HepG2 (cell line): ENCODE measurements around the gene HRH3. TPM values are rescaled to one million over a fixed set of nuclear protein-coding genes. Genes with fewer than 3 reads are reported as not detected.

Experiments used
- CEBPG ChIP-seq: IDR thresholded peaks from 2 replicates; pipeline ENCODE4 v1.6.1; 2016
- FOXJ3 ChIP-seq: sonication (generic); formaldehyde crosslinking; IDR thresholded peaks from 2 replicates; pipeline ENCODE4 v1.4.0; 2020; ENCODE audit warnings: missing genetic modification reagents, mild to moderate bottlenecking, borderline replicate concordance
- FOXM1 ChIP-seq: sonication (generic); formaldehyde crosslinking; IDR thresholded peaks from 2 replicates; pipeline ENCODE4 v1.5.0; 2020; ENCODE audit warnings: missing genetic modification reagents
- HDAC6 ChIP-seq: fragments of 200-600 bp; sonication (generic); IDR thresholded peaks from 2 replicates; pipeline ENCODE4 v1.7.0; 2017; ENCODE audit warnings: mild to moderate bottlenecking, antibody characterized with exemption, low read length, low read depth
- IRX3 ChIP-seq: sonication (generic); formaldehyde crosslinking; IDR thresholded peaks from 2 replicates; pipeline ENCODE4 v1.8.1; 2023; ENCODE audit warnings: mild to moderate bottlenecking, low read depth, missing genetic modification reagents, borderline replicate concordance
- KAT2B ChIP-seq: fragments of 150-350 bp; IDR thresholded peaks from 2 replicates; pipeline ENCODE4 v1.6.1; 2014; ENCODE audit warnings: low read depth, low read length, borderline replicate concordance
- KAT8 ChIP-seq: IDR thresholded peaks from 2 replicates; pipeline ENCODE4 v1.6.1; 2016; ENCODE audit warnings: missing genetic modification reagents, missing compliant biosample characterization
- MAFF ChIP-seq: IDR thresholded peaks from 2 replicates; pipeline ENCODE4 v1.6.1; 2011; ENCODE audit warnings: low read depth, low read length, improper control_type of control experiment
- MED8 ChIP-seq: sonication (generic); formaldehyde crosslinking; IDR thresholded peaks from 2 replicates; pipeline ENCODE4 v1.8.1; 2023; ENCODE audit warnings: mild to moderate bottlenecking, missing genetic modification reagents; ENCODE audit not compliant: insufficient replicate concordance
- MIER2 ChIP-seq: IDR thresholded peaks from 2 replicates; pipeline ENCODE4 v1.6.1; 2016; ENCODE audit warnings: missing biosample characterization, missing genetic modification reagents
- NCOA1 ChIP-seq: sonication (generic); formaldehyde crosslinking; IDR thresholded peaks from 2 replicates; pipeline ENCODE4 v1.9.0; 2021; ENCODE audit warnings: missing genetic modification reagents
- PAX8 ChIP-seq: sonication (generic); formaldehyde crosslinking; IDR thresholded peaks from 2 replicates; pipeline ENCODE4 v1.8.0; 2022; ENCODE audit warnings: mild to moderate bottlenecking, missing genetic modification reagents, borderline replicate concordance
- RFX3 ChIP-seq: IDR thresholded peaks from 2 replicates; pipeline ENCODE4 v1.6.1; 2016; ENCODE audit warnings: missing biosample characterization, missing genetic modification reagents
- ZNF12 ChIP-seq: sonication (generic); formaldehyde crosslinking; IDR thresholded peaks from 2 replicates; pipeline ENCODE4 v1.5.0; 2020; ENCODE audit warnings: missing genetic modification reagents
- ZNF180 ChIP-seq: sonication (generic); formaldehyde crosslinking; IDR thresholded peaks from 2 replicates; pipeline ENCODE4 v1.4.0; 2020; ENCODE audit warnings: low read depth, missing genetic modification reagents, borderline replicate concordance
- ZNF230 ChIP-seq: sonication (generic); formaldehyde crosslinking; IDR thresholded peaks from 2 replicates; pipeline ENCODE4 v1.4.0; 2020; ENCODE audit warnings: mild to moderate bottlenecking, missing genetic modification reagents
- ZNF234 ChIP-seq: sonication (generic); formaldehyde crosslinking; conservative IDR thresholded peaks from 2 replicates; pipeline ENCODE4 v1.5.1; 2020; ENCODE audit warnings: mild to moderate bottlenecking, missing genetic modification reagents
- ZNF253 ChIP-seq: sonication (generic); formaldehyde crosslinking; IDR thresholded peaks from 2 replicates; pipeline ENCODE4 v1.8.0; 2022; ENCODE audit warnings: mild to moderate bottlenecking, missing genetic modification reagents, borderline replicate concordance
- ZNF274 ChIP-seq: sonication (generic); formaldehyde crosslinking; IDR thresholded peaks from 2 replicates; pipeline ENCODE4 v1.5.1; 2020; ENCODE audit warnings: mild to moderate bottlenecking, missing genetic modification reagents
- ZNF296 ChIP-seq: sonication (generic); formaldehyde crosslinking; conservative IDR thresholded peaks from 2 replicates; pipeline ENCODE4 v1.5.0; 2020; ENCODE audit warnings: mild to moderate bottlenecking, missing genetic modification reagents
- ZNF333 ChIP-seq: sonication (generic); formaldehyde crosslinking; IDR thresholded peaks from 2 replicates; pipeline ENCODE4 v1.4.0; 2020; ENCODE audit warnings: mild to moderate bottlenecking, missing genetic modification reagents, borderline replicate concordance
- ZNF484 ChIP-seq: sonication (generic); formaldehyde crosslinking; IDR thresholded peaks from 2 replicates; pipeline ENCODE4 v1.5.1; 2020; ENCODE audit warnings: mild to moderate bottlenecking, low read depth, missing genetic modification reagents, borderline replicate concordance
- ZNF546 ChIP-seq: sonication (generic); formaldehyde crosslinking; conservative IDR thresholded peaks from 2 replicates; pipeline ENCODE4 v1.8.1; 2023; ENCODE audit warnings: mild to moderate bottlenecking, missing genetic modification reagents
- ZNF547 ChIP-seq: sonication (generic); formaldehyde crosslinking; IDR thresholded peaks from 2 replicates; pipeline ENCODE4 v1.5.1; 2020; ENCODE audit warnings: mild to moderate bottlenecking, missing genetic modification reagents
- polyA plus RNA-seq, 8 experiments: library from polyadenylated mRNA; depleted of rRNA in 3 of 8; stranded (reverse) in 7 of 8; unstranded in 1 of 8; fragments of >200 nt; fragmentation: Illumina TruSeq in 4 of 8; extraction: Trizol in 4 of 8; gene quantifications; 2 replicates each; pipeline versions ENCODE4 v1.2.1 to v1.2.3, GENCODE V29; 2011 to 2016; ENCODE audit warnings: low read depth in 4 of 8, missing spikeins in 1 of 8, mixed read lengths in 1 of 8; ENCODE audit not compliant: insufficient read depth in 1 of 8
- total RNA-seq, 5 experiments: library from RNA; depleted of rRNA; stranded (reverse); fragments of >200 nt; fragmentation: Illumina TruSeq; extraction: Trizol; gene quantifications; 2 replicates each; pipeline ENCODE4 v1.2.3, GENCODE V29; 2016; ENCODE audit warnings: low read depth in 1 of 5
- TF ChIP-seq, protein P1 (sequence below): sonication (generic); formaldehyde crosslinking; conservative IDR thresholded peaks from 2 replicates; pipeline ENCODE4 v1.4.0; 2020; ENCODE audit warnings: missing genetic modification reagents
- TF ChIP-seq, protein P2 (sequence below): fragments of 450-650 bp; IDR thresholded peaks from 2 replicates; pipeline ENCODE4 v1.6.1; 2017; ENCODE audit warnings: mild to moderate bottlenecking
- TF ChIP-seq, protein P3 (sequence below): sonication (generic); formaldehyde crosslinking; IDR thresholded peaks from 2 replicates; pipeline ENCODE4 v1.5.0; 2020; ENCODE audit warnings: missing genetic modification reagents

The HRH3 gene
- total and polyA plus RNA-seq, 2 of the 13 experiments (the other 11 are each of a cell fraction or from before 2014, with no cell fraction given) = 0.18 TPM; not detected in 1

DNA sequence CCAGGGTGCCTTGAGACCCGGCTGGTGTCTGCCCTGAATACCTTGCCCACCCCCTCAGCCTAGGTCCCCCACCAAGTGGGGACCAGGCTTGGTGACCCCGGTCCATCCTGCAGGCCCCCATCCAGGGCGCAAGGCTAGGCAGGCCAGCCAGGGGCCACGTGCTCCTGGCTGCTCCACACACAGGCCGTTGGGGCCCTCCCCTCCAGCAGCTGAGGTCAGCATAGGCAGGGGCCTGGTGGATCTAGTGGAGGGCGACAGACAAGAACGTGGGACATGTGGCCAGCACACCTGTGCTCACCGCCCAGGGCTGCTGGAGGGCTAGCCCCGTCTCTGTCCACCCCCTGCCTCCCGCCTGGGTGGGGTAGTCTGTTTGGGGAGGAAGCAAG, 7.5 kb upstream of the HRH3 start (continued):
- TF ChIP-seq FOXJ3 (CRISPR knock-in tag) (no peak), KAT2B (no peak), ZNF547 (0 out of 2 replicates have a peak, but pooled peaks have one; percentile 58), ZNF546 (CRISPR knock-in tag) (no peak), IRX3 (no peak), FOXM1 (CRISPR knock-in tag) (no peak), ZNF484 (CRISPR knock-in tag) (no peak), PAX8 (CRISPR knock-in tag) (no peak), ZNF333 (CRISPR knock-in tag) (no peak), MIER2 (CRISPR knock-in tag) (no peak), ZNF234 (CRISPR knock-in tag) (no peak), NCOA1 (CRISPR knock-in tag) (no peak), HDAC6 (no peak), ZNF230 (CRISPR knock-in tag) (no peak), MAFF (no peak), ZNF274 (CRISPR knock-in tag) (peak; percentile 19; the same call in 1 of the 2 replicates), RFX3 (no peak), MED8 (no peak), CEBPG (no peak), KAT8 (CRISPR knock-in tag) (no peak), ZNF253 (CRISPR knock-in tag) (no peak), ZNF12 (no peak), ZNF296 (CRISPR knock-in tag) (peak; percentile 79; the same call in 1 of the 2 replicates), ZNF180 (CRISPR knock-in tag) (no peak)
- TF ChIP-seq, protein P1, sequence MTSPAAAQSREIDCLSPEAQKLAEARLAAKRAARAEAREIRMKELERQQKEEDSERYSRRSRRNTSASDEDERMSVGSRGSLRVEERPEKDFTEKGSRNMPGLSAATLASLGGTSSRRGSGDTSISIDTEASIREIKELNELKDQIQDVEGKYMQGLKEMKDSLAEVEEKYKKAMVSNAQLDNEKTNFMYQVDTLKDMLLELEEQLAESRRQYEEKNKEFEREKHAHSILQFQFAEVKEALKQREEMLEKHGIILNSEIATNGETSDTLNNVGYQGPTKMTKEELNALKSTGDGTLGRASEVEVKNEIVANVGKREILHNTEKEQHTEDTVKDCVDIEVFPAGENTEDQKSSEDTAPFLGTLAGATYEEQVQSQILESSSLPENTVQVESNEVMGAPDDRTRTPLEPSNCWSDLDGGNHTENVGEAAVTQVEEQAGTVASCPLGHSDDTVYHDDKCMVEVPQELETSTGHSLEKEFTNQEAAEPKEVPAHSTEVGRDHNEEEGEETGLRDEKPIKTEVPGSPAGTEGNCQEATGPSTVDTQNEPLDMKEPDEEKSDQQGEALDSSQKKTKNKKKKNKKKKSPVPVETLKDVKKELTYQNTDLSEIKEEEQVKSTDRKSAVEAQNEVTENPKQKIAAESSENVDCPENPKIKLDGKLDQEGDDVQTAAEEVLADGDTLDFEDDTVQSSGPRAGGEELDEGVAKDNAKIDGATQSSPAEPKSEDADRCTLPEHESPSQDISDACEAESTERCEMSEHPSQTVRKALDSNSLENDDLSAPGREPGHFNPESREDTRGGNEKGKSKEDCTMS = no peak
- TF ChIP-seq, protein P2, sequence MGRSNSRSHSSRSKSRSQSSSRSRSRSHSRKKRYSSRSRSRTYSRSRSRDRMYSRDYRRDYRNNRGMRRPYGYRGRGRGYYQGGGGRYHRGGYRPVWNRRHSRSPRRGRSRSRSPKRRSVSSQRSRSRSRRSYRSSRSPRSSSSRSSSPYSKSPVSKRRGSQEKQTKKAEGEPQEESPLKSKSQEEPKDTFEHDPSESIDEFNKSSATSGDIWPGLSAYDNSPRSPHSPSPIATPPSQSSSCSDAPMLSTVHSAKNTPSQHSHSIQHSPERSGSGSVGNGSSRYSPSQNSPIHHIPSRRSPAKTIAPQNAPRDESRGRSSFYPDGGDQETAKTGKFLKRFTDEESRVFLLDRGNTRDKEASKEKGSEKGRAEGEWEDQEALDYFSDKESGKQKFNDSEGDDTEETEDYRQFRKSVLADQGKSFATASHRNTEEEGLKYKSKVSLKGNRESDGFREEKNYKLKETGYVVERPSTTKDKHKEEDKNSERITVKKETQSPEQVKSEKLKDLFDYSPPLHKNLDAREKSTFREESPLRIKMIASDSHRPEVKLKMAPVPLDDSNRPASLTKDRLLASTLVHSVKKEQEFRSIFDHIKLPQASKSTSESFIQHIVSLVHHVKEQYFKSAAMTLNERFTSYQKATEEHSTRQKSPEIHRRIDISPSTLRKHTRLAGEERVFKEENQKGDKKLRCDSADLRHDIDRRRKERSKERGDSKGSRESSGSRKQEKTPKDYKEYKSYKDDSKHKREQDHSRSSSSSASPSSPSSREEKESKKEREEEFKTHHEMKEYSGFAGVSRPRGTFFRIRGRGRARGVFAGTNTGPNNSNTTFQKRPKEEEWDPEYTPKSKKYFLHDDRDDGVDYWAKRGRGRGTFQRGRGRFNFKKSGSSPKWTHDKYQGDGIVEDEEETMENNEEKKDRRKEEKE = no peak
- TF ChIP-seq, protein P3, sequence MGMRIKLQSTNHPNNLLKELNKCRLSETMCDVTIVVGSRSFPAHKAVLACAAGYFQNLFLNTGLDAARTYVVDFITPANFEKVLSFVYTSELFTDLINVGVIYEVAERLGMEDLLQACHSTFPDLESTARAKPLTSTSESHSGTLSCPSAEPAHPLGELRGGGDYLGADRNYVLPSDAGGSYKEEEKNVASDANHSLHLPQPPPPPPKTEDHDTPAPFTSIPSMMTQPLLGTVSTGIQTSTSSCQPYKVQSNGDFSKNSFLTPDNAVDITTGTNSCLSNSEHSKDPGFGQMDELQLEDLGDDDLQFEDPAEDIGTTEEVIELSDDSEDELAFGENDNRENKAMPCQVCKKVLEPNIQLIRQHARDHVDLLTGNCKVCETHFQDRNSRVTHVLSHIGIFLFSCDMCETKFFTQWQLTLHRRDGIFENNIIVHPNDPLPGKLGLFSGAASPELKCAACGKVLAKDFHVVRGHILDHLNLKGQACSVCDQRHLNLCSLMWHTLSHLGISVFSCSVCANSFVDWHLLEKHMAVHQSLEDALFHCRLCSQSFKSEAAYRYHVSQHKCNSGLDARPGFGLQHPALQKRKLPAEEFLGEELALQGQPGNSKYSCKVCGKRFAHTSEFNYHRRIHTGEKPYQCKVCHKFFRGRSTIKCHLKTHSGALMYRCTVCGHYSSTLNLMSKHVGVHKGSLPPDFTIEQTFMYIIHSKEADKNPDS = no peak
